GM19468 (cell line): ENCODE measurements around the gene ARL16.

Experiments
- ATAC-seq: cut with Tn5 transposase; IDR thresholded peaks from one replicate; pipeline ENCODE4 v1.9.1; 2021; ENCODE audit warnings: mild to moderate bottlenecking, moderate library complexity, moderate number of reproducible peaks; ENCODE audit not compliant: unreplicated experiment; ENCODE audit errors: extremely low read depth

The ARL16 gene

GRCh38 chr17:81648013-81648706, 35.4 kb downstream of the ARL16 start:
- ATAC-seq = no peak

GRCh38 chr17:81647640-81648012, 36.0 kb downstream of the ARL16 start:
- no peak for ATAC-seq

GRCh38 chr17:81646869-81647600, 36.6 kb downstream of the ARL16 start:
- ATAC-seq = no peak

- ATAC-seq = no peak
Measured at GRCh38 chr17:81644976-81645952, 38.3 kb downstream of the ARL16 start.

- no peak for ATAC-seq
Measured at GRCh38 chr17:81644496-81644895, 39.1 kb downstream of the ARL16 start.

- ATAC-seq = no peak
Measured at GRCh38 chr17:81641825-81642489, 41.6 kb downstream of the ARL16 start.

- no peak for ATAC-seq
Measured at GRCh38 chr17:81640011-81640410, 43.6 kb downstream of the ARL16 start.

- ATAC-seq = no peak
Measured at GRCh38 chr17:81638683-81639082, 44.9 kb downstream of the ARL16 start.

GRCh38 chr17:81636505-81637288, 46.9 kb downstream of the ARL16 start, which contains the start of the genes NPLOC4 and TSPAN10:
NPLOC4 (minus strand) TSS chr17:81637112; CDS start chr17:81636930, 182 bp downstream.
TSPAN10 (plus strand) TSS chr17:81637196; CDS start chr17:81642413, 5,217 bp downstream.
- ATAC-seq = peak; percentile 54

- ATAC-seq = no peak
Measured at GRCh38 chr17:81635973-81636504, 47.6 kb downstream of the ARL16 start.

GRCh38 chr17:81635431-81635830, 48.2 kb downstream of the ARL16 start:
- ATAC-seq = no peak

- no peak for ATAC-seq
Measured at GRCh38 chr17:81631482-81631881, 52.1 kb downstream of the ARL16 start.
